ENCODE measurements around the gene EFNA5. TPM values are rescaled to one million over a fixed set of nuclear protein-coding genes. Genes with fewer than 3 reads are reported as not detected.

Gene EFNA5
- total and polyA plus RNA-seq, 10 of the 15 experiments (the other 5 are each of a cell fraction or from before 2014, with no cell fraction given): 0.19 to 12.6 (median 3.9) TPM

GRCh38 chr5:107567901-107568671 is 102.7 kb downstream of the EFNA5 start (continued):
- TF ChIP-seq PKNOX1 (IDR thresholded peaks at IDR 0.05) (peak; percentile 47), TCF7 (IDR thresholded peaks at IDR 0.05; ENCODE audit: borderline replicate concordance) (peak; percentile 93), ESRRA (IDR thresholded peaks at IDR 0.05; ENCODE audit: low read length) (no peak), IRF5 (IDR thresholded peaks at IDR 0.05; ENCODE audit: borderline replicate concordance) (no peak), CUX1 (IDR thresholded peaks at IDR 0.05; ENCODE audit: insufficient replicate concordance, low read depth, low read length) (no peak), TAF1 (IDR thresholded peaks at IDR 0.05; ENCODE audit: borderline replicate concordance, low read depth, low read length) (0 out of 2 replicates have a peak, but pooled peaks have one; percentile 12), MYC (IDR thresholded peaks at IDR 0.05; ENCODE audit: insufficient read depth, insufficient read length, insufficient replicate concordance, low read length, severe bottlenecking) (no peak), RAD51 (IDR thresholded peaks at IDR 0.05) (no peak), MTA2 (IDR thresholded peaks at IDR 0.05; ENCODE audit: low read depth) (0 out of 2 replicates have a peak, but pooled peaks have one; percentile 14), RUNX3 (IDR thresholded peaks at IDR 0.05; ENCODE audit: low read length) (peak; percentile 32; the same call in 1 of the 2 replicates), LARP7 (IDR thresholded peaks at IDR 0.05) (no peak), RB1 (IDR thresholded peaks at IDR 0.05; ENCODE audit: borderline replicate concordance) (no peak), POLR2AphosphoS2 (IDR thresholded peaks at IDR 0.05; ENCODE audit: low read depth, low read length) (no peak), E2F8 (IDR thresholded peaks at IDR 0.05; ENCODE audit: low read depth, partially characterized antibody) (no peak), ETV6 (conservative IDR thresholded peaks at IDR 0.05 in 1 of 2, IDR thresholded peaks at IDR 0.05 in 1 of 2; ENCODE audit: borderline replicate concordance in 1 of 2, low read depth in 1 of 2) (no peak), MAX (IDR thresholded peaks at IDR 0.05; ENCODE audit: low read depth, low read length) (no peak), ATF3 (IDR thresholded peaks at IDR 0.05; ENCODE audit: borderline replicate concordance, extremely low read depth, low read depth, low read length) (no peak)
